ENCODE results near the gene HPGDS. TPM values are rescaled to one million over a fixed set of nuclear protein-coding genes. Genes with fewer than 3 reads are reported as not detected.
A peak's percentile ranks its signal among the peaks of the same experiment; 100 is the strongest.

Gene HPGDS
- total and polyA plus RNA-seq, 2 of the 13 experiments (the other 11 are each of a cell fraction or from before 2014, with no cell fraction given): not detected

DNA sequence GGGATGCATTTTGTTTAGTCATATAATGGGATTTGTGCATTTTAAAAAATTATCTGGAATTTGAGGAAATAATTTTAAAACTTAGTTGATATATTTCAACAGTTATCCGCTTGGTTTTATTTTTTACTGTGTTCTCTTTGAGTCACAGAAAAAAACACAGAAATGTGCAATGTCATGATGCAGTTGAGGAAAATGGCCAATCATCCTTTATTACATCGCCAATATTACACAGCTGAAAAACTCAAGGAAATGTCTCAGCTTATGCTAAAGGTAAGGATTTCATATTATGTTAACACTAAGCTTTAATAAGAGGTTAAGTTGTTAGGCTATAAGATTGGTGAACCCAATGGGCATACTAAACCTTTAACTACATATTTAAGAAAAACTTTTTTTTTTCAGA, 63.9 kb downstream of the HPGDS start:
- Histone ChIP-seq H3K27ac (ENCODE audit: extremely low read length, insufficient read depth, low read length) (no peak overlapping the region), H3K4me3 (replicated peaks in 1 of 3; ENCODE audit: insufficient read depth in 1 of 3, low read depth in 2 of 3, low read length in 3 of 3) (no peak overlapping the region), H3K4me2 (ENCODE audit: low read depth, low read length) (no peak overlapping the region), H3K4me1 (ENCODE audit: insufficient read depth, low read length) (no peaks in the 10 kb centered on the region), H3K9me3 (ENCODE audit: low read length) (no peaks in the 10 kb centered on the region), H2AFZ (ENCODE audit: low read length) (no peak overlapping the region), H3K36me3 (replicated peaks in 1 of 2; ENCODE audit: control insufficient read depth in 1 of 2, insufficient read depth in 2 of 2, low read length in 2 of 2) (peaks cover 4 to 57% of the 10 kb centered on the region in 2 experiments; a peak in 3 of 5 replicates), H4K20me1 (ENCODE audit: insufficient read depth, low read length) (no peaks in the 10 kb centered on the region), H3K27me3 (ENCODE audit: control insufficient read depth in 1 of 2, insufficient read depth in 2 of 2, low read length in 2 of 2) (no peaks in the 10 kb centered on the region; a peak in 1 of 5 replicates), H3K79me2 (ENCODE audit: insufficient read depth, low read length) (no peaks in the 10 kb centered on the region), H3K9ac (ENCODE audit: insufficient read depth, low read depth, low read length) (no peak overlapping the region)
- TF ChIP-seq NFE2L2 (IDR thresholded peaks at IDR 0.05; ENCODE audit: low read length) (peak; percentile 20; the same call in 1 of the 2 replicates), PATZ1 (CRISPR knock-in tag; IDR thresholded peaks at IDR 0.05) (no peak)
- no peak for FAIRE-seq
- in situ Hi-C loops (cut with HindIII; ENCODE audit: extremely low pct_ligation_motif_present, low pct_unique_long_range_greater_than_20kb) (no loop called here), intact Hi-C loops (cut with micrococcal nuclease; ENCODE audit: unreplicated experiment) (no loop called here)
- CTCF ChIA-PET (ENCODE audit: low intra/inter-chr PET ratio, low total read pairs): no interaction called here
- POLR2A ChIA-PET: no interaction called here
- no peak for ATAC-seq
- DNase-seq (ENCODE audit: low spot score): no peak
- no TSS peak for BruUV-seq (replicated peaks)
- 98% methylated on average over 2 of the region's 2 CpGs for WGBS (ENCODE audit: low lambda C conversion rate)

DNA sequence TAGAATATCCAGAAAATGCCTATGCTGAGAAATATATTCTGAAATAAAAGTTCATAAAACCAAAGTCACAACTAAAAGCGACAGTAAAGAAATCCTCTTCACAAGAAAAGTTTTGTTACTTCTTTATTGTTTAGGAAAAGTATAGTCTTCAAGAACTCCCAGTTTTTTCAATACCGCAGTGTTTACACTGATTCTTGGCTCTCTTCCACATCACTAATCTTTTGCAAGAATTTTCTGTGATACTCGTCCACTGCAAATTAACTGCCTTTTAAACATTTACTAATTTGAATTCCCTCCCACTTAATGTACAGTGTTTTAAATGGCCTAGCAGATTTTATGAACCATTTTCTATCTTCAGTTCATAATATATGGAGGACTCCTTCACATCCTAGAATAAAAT, 65.1 kb downstream of the HPGDS start:
- ATAC-seq (no peak), FAIRE-seq (no peak), DNase-seq (ENCODE audit: low spot score) (no peak)
- Histone ChIP-seq H4K20me1 (ENCODE audit: insufficient read depth, low read length) (no peaks in the 10 kb centered on the region), H3K4me1 (ENCODE audit: insufficient read depth, low read length) (no peaks in the 10 kb centered on the region), H3K4me3 (replicated peaks in 1 of 3; ENCODE audit: insufficient read depth in 1 of 3, low read depth in 2 of 3, low read length in 3 of 3) (no peak overlapping the region), H3K9ac (ENCODE audit: insufficient read depth, low read depth, low read length) (no peak overlapping the region), H3K79me2 (ENCODE audit: insufficient read depth, low read length) (no peaks in the 10 kb centered on the region), H3K4me2 (ENCODE audit: low read depth, low read length) (no peak overlapping the region), H3K27ac (ENCODE audit: extremely low read length, insufficient read depth, low read length) (no peak overlapping the region), H3K9me3 (ENCODE audit: low read length) (no peaks in the 10 kb centered on the region), H3K36me3 (replicated peaks in 1 of 2; ENCODE audit: control insufficient read depth in 1 of 2, insufficient read depth in 2 of 2, low read length in 2 of 2) (peaks cover 6 to 56% of the 10 kb centered on the region in 2 experiments), H2AFZ (ENCODE audit: low read length) (no peak overlapping the region), H3K27me3 (ENCODE audit: control insufficient read depth in 1 of 2, insufficient read depth in 2 of 2, low read length in 2 of 2) (no peaks in the 10 kb centered on the region)
- ChIA-PET POLR2A (no interaction called here), CTCF (ENCODE audit: low intra/inter-chr PET ratio, low total read pairs) (no interaction called here)
- in situ Hi-C loops (cut with HindIII; ENCODE audit: extremely low pct_ligation_motif_present, low pct_unique_long_range_greater_than_20kb) (no loop called here), intact Hi-C loops (cut with micrococcal nuclease; ENCODE audit: unreplicated experiment) (no loop called here)
- no TSS peak for BruUV-seq (replicated peaks)
- WGBS (ENCODE audit: low lambda C conversion rate): 94% methylated on average over 3 of the region's 3 CpGs
- TF ChIP-seq, protein P1, sequence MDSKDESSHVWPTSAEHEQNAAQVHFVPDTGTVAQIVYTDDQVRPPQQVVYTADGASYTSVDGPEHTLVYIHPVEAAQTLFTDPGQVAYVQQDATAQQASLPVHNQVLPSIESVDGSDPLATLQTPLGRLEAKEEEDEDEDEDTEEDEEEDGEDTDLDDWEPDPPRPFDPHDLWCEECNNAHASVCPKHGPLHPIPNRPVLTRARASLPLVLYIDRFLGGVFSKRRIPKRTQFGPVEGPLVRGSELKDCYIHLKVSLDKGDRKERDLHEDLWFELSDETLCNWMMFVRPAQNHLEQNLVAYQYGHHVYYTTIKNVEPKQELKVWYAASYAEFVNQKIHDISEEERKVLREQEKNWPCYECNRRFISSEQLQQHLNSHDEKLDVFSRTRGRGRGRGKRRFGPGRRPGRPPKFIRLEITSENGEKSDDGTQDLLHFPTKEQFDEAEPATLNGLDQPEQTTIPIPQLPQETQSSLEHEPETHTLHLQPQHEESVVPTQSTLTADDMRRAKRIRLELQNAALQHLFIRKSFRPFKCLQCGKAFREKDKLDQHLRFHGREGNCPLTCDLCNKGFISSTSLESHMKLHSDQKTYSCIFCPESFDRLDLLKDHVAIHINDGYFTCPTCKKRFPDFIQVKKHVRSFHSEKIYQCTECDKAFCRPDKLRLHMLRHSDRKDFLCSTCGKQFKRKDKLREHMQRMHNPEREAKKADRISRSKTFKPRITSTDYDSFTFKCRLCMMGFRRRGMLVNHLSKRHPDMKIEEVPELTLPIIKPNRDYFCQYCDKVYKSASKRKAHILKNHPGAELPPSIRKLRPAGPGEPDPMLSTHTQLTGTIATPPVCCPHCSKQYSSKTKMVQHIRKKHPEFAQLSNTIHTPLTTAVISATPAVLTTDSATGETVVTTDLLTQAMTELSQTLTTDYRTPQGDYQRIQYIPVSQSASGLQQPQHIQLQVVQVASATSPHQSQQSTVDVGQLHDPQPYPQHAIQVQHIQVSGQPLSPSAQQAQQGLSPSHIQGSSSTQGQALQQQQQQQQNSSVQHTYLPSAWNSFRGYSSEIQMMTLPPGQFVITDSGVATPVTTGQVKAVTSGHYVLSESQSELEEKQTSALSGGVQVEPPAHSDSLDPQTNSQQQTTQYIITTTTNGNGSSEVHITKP (CRISPR knock-in tag; IDR thresholded peaks at IDR 0.05; ENCODE audit: low read depth): no peak
- TF ChIP-seq ZNF562 (CRISPR knock-in tag; IDR thresholded peaks at IDR 0.05; ENCODE audit: borderline replicate concordance): no peak
- TF ChIP-seq RFXAP (CRISPR knock-in tag; IDR thresholded peaks at IDR 0.05; ENCODE audit: borderline replicate concordance): no peak
- TF ChIP-seq JARID2 (CRISPR knock-in tag; IDR thresholded peaks at IDR 0.05; ENCODE audit: insufficient replicate concordance): no peak
- TF ChIP-seq ZMYM4 (CRISPR knock-in tag; IDR thresholded peaks at IDR 0.05): no peak
- TF ChIP-seq ZNF430 (CRISPR knock-in tag; IDR thresholded peaks at IDR 0.05): no peak
- TF ChIP-seq RBM39 (IDR thresholded peaks at IDR 0.05; ENCODE audit: low read depth, low read length, poor library complexity, severe bottlenecking): no peak
- no peak for TF ChIP-seq ZKSCAN1 (IDR thresholded peaks at IDR 0.05; ENCODE audit: low read length)
- TF ChIP-seq ARID2 (CRISPR knock-in tag; IDR thresholded peaks at IDR 0.05; ENCODE audit: borderline replicate concordance): no peak
- no peak for TF ChIP-seq HIVEP1 (CRISPR knock-in tag; IDR thresholded peaks at IDR 0.05)
- TF ChIP-seq TFDP2 (CRISPR knock-in tag; IDR thresholded peaks at IDR 0.05): no peak

Data from HepG2 (cell line).